ENCODE results near the gene CBX8. TPM values are rescaled to one million over a fixed set of nuclear protein-coding genes. Genes with fewer than 3 reads are reported as not detected.
A peak's percentile ranks its signal among the peaks of the same experiment; 100 is the strongest.

CBX8 gene
- total and polyA plus RNA-seq, 2 of the 13 experiments (the other 11 are each of a cell fraction or from before 2014, with no cell fraction given) = 0.34 to 12.6 TPM

- TF ChIP-seq THRA (CRISPR knock-in tag; IDR thresholded peaks at IDR 0.05; ENCODE audit: borderline replicate concordance) = peak; percentile 87; the same call in 1 of the 2 replicates
- TF ChIP-seq NR0B2 (CRISPR knock-in tag; IDR thresholded peaks at IDR 0.05) = no peak
- TF ChIP-seq ZNF766 (CRISPR knock-in tag; IDR thresholded peaks at IDR 0.05; ENCODE audit: borderline replicate concordance) = peak; percentile 54; the same call in 1 of the 2 replicates
- TF ChIP-seq ARNTL (CRISPR knock-in tag; IDR thresholded peaks at IDR 0.05) = peak; percentile 87
- peak; percentile 60 for TF ChIP-seq ZNF574 (CRISPR knock-in tag; IDR thresholded peaks at IDR 0.05)
- TF ChIP-seq DNMT3B (CRISPR knock-in tag; conservative IDR thresholded peaks at IDR 0.05) = 0 out of 2 replicates have a peak, but pooled peaks have one; percentile 42
- peak; percentile 52; the same call in 1 of the 2 replicates for TF ChIP-seq ZNF670 (CRISPR knock-in tag; IDR thresholded peaks at IDR 0.05; ENCODE audit: borderline replicate concordance)
- 0 out of 2 replicates have a peak, but pooled peaks have one; percentile 73 for TF ChIP-seq NFAT5 (CRISPR knock-in tag; IDR thresholded peaks at IDR 0.05)
- peak; percentile 92 for TF ChIP-seq ZNF350 (CRISPR knock-in tag; IDR thresholded peaks at IDR 0.05; ENCODE audit: borderline replicate concordance, low read depth)
- TF ChIP-seq CBX2 (IDR thresholded peaks at IDR 0.05; ENCODE audit: low read depth, low read length) = no peak
- no peak for TF ChIP-seq CBX2 (CRISPR knock-in tag; IDR thresholded peaks at IDR 0.05; ENCODE audit: low read depth)
- peak; percentile 87 for TF ChIP-seq SMYD3 (CRISPR knock-in tag; IDR thresholded peaks at IDR 0.05)
- TF ChIP-seq ZNF253 (CRISPR knock-in tag; IDR thresholded peaks at IDR 0.05; ENCODE audit: borderline replicate concordance) = peak; percentile 78; the same call in 1 of the 2 replicates
- peak in 1 of 2 experiments; percentile 23; a peak in 1 of 4 replicates for TF ChIP-seq NR2F1 (CRISPR knock-in tag; IDR thresholded peaks at IDR 0.05)
- 0 out of 2 replicates have a peak, but pooled peaks have one; percentile 67 for TF ChIP-seq IRF1 (CRISPR knock-in tag; IDR thresholded peaks at IDR 0.05; ENCODE audit: low read depth)
- no peak for TF ChIP-seq TFAP4 (IDR thresholded peaks at IDR 0.05; ENCODE audit: borderline replicate concordance, low read depth)
Measured at GRCh38 chr17:79844869-79845600, 48.2 kb upstream of the CBX8 start (continued).

All from HepG2 (cell line).